ENCODE data around the gene IFNW1. TPM values are rescaled to one million over a fixed set of nuclear protein-coding genes. Genes with fewer than 3 reads are reported as not detected.
"Not testable (repeated sequence)": the region's sequence is repeated elsewhere in the genome, so short reads cannot be mapped to it uniquely, and the experiment has no call there.

IFNW1 gene
- total RNA-seq, 1 donor: 0.10 TPM

DNA sequence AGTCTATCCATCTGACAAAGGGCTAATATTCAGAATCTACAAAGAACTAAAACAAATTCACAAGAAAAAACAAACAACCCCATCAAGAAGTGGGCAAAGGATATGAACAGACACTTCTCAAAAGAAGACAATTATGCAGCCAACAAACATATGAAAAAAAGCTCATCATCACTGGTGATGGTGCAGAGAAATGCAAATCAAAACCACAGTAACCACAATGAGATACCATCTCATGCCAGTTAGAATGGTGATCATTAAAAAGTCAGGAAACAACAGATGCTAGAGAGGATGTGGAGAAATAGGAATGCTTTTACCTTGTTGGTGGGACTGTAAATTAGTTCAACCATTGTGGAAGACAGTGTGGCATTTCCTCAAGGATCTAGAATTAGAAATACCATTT is 13.4 kb downstream of the IFNW1 start:
- H3K4me3 ChIP-seq (ENCODE audit: low read length); H3K27me3 ChIP-seq (ENCODE audit: insufficient read depth, low read length); H3K9me3 ChIP-seq (ENCODE audit: low read depth, low read length); H3K4me1 ChIP-seq (ENCODE audit: insufficient read depth, low read length): not testable (repeated sequence)

DNA sequence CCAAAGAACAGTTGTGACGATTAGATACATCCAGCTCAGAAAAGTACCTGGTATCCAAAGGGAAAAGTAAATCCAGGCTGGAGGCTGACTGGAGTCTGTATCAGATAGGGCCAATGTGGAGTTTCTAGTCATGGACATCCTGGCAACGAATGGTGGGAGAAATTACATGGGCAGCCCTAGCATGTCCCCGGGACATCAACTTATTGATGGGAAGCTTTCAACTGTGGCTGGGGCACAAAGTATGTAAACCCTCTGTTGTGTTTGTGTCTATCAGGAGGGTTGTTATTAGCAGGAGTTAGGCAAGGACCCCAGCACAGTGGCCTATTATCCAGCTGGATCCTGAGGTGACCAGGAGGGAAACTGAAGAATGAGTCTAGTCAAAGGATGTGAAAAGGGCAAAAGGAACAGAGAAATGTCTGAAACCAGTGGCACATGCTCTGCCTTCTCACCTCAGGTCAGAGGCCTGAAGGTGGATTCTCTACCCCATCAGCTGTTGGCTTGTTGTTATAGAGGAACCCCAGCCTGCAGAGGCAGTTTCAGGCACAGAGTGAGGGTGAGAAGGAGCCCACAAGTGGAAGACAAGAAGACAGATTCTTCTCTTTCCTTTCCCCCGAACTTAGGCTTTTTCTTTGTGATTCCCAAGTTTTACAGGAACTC is 19.9 kb downstream of the IFNW1 start:
- Histone ChIP-seq H3K4me1 (ENCODE audit: insufficient read depth, low read length) (peaks cover 17% of the 10 kb centered on the region), H3K27me3 (ENCODE audit: insufficient read depth, low read length) (no peaks in the 10 kb centered on the region), H3K9me3 (ENCODE audit: low read depth, low read length) (no peaks in the 10 kb centered on the region), H3K4me3 (ENCODE audit: low read length) (no peak overlapping the region)

DNA sequence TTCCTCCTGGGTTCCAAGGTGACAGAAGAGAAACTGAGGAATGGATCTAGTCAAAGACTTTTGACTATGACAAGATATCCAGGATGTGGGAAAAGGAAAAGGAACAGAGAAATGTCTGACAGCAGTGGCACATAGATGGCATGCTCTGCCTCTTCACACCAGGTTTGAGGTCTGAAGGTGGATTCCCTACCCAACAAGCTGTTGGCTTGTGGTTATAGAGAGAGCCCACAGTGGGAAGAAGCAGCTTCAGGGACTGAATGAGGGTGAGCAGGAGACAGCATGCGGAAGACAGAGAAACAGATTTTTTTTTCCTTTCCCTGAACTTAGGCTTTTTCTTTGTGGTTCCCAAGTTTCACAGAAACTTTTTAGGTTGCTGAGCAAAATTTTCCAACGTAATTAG is 20.6 kb downstream of the IFNW1 start:
- no peak overlapping the region for H3K4me3 ChIP-seq (ENCODE audit: low read length)
- H3K27me3 ChIP-seq (ENCODE audit: insufficient read depth, low read length): no peaks in the 10 kb centered on the region
- peaks cover 17% of the 10 kb centered on the region for H3K4me1 ChIP-seq (ENCODE audit: insufficient read depth, low read length)
- H3K9me3 ChIP-seq (ENCODE audit: low read depth, low read length): no peaks in the 10 kb centered on the region

DNA sequence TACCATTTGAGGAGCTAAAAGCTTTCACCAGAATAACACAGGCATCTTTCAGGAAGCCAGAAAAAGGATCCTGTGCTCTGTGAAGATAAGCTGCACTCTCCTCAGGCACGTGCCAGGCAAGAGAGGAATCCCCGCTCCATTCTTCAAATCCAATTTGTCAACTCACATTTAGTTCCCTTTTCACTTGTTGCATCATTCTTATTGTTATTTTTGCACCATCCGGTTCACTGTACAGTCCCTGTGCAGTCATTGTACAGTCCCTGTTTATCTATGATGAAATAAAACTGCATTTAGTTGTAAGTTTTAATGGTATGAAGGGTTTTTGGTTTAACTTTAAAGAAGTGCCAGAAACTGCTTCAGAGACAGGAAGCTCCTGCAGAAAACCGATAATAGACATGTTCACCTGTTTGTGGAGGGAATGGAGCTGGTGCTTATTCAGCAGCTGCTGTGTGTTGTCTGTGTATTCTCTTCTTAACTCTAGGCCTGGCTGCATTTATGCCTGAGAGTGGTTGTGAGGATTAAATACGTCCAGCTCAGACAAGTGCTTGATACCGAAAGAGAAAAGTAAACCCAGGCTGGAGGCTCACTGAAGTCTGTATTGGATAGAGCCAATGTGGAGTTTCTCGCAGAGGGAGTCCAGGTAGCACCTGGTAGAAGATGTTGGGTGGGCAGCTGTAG is 22.4 kb downstream of the IFNW1 start:
- Histone ChIP-seq H3K4me1 (ENCODE audit: insufficient read depth, low read length) (peaks cover 17% of the 10 kb centered on the region), H3K9me3 (ENCODE audit: low read depth, low read length) (no peaks in the 10 kb centered on the region), H3K4me3 (ENCODE audit: low read length) (no peak overlapping the region)

DNA sequence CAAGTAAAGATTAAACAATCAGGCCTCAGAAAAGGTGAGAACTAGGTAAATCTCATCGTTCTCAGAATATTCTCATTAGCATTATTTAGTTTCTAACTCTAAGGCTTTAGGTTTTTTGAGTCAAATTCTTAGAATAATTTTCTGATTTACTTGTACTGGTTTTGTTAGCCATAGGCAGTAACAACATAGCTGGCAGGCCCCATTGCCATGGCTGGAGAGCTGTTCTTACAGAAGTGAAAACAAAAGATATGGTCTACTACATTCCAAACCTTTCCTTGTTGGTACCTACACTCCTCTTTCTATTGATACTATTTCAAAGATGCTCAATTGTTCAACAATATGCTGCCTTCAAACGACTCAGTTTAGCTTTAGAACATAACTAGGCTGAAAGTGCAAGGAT is 27.3 kb downstream of the IFNW1 start:
- Histone ChIP-seq H3K4me3 (ENCODE audit: low read length) (no peak overlapping the region), H3K9me3 (ENCODE audit: low read depth, low read length) (no peaks in the 10 kb centered on the region), H3K27me3 (ENCODE audit: insufficient read depth, low read length) (no peaks in the 10 kb centered on the region), H3K4me1 (ENCODE audit: insufficient read depth, low read length) (peaks cover 8% of the 10 kb centered on the region)

More for the DNA sequence above, 22.4 kb downstream of the IFNW1 start:
- no peaks in the 10 kb centered on the region for H3K27me3 ChIP-seq (ENCODE audit: insufficient read depth, low read length)

DNA sequence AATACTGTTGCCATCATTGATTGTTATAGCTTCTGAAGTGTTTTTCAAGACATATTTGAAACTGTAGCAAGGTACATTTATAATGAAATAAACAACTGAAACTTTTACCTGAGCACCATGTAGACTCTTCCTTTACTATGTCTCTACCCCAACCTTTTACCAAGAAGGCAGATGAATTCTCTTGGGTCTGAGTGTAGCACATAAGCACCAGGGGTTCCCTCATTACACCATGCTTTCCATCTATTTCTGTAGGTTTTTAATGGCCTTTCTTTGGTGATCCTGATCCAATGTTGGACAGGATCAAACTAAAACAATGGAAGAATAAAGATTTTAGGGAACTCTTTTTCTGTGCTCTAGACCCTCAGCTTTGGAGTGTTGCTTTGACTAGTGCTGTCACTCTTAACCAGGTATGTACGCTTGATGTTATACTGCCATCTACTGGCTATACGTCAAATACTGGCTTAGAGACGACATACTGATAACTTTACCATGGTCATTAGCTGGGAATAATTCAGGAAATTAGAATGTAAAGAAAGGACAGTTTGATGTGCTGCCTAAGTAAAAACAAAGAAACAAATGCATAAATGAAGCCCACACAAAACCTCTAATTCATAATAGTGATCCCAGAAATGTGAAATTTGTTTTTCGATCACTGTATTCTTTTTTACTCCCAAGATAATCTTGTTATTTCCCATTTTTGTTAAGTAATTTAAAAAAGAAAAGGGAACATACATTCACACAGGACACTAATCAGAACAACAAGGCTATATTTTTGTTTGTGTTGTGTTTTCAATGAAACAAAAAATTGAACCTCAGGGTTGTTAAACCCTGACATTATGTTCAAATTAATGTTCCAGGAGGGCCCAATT is 30.7 kb downstream of the IFNW1 start:
- Histone ChIP-seq H3K9me3 (ENCODE audit: low read depth, low read length) (no peaks in the 10 kb centered on the region), H3K4me1 (ENCODE audit: insufficient read depth, low read length) (no peaks in the 10 kb centered on the region), H3K27me3 (ENCODE audit: insufficient read depth, low read length) (no peaks in the 10 kb centered on the region), H3K4me3 (ENCODE audit: low read length) (no peak overlapping the region)

DNA sequence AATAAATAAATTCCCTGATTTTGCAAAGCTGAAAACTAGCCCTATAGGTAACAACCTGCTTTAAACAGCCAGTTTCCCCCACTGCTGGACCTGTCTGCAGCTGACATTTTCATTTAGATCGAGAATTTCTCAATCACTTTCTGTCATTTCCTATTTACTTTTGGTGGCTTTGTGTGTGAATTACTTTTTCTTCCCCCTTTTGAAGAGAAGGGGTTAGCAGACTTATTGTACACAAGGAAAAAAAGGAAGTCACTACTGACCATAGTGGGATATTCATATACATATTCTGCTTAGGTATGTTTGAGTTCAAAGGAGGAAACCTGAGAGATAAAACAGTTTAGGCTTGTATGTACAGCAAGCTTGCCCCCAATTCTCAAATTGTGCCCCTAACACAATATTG is 36.8 kb downstream of the IFNW1 start:
- H3K27me3 ChIP-seq (ENCODE audit: insufficient read depth, low read length): no peaks in the 10 kb centered on the region
- peaks cover 14% of the 10 kb centered on the region for H3K4me1 ChIP-seq (ENCODE audit: insufficient read depth, low read length)
- H3K9me3 ChIP-seq (ENCODE audit: low read depth, low read length): no peaks in the 10 kb centered on the region
- no peak overlapping the region for H3K4me3 ChIP-seq (ENCODE audit: low read length)

DNA sequence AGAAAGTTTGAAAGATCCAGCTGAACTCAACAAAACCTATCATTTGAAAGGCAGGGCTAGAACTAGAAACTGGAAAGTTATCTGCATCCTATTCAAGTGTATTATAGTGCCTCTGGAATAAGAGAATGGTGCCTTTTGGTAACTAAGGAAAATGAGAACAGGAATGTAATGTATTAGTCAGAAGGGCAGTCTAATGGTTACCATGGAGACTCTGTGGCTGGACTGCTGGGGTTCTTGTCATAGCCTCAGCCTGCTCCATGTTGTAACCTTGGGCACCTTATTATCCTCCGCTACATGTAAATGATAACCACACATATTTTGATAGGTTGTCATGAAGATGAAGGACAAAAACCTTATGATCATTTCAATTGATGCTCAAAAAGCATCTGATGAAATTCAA is 39.3 kb downstream of the IFNW1 start:
- Histone ChIP-seq H3K27me3 (ENCODE audit: insufficient read depth, low read length) (no peaks in the 10 kb centered on the region), H3K9me3 (ENCODE audit: low read depth, low read length) (no peaks in the 10 kb centered on the region), H3K4me1 (ENCODE audit: insufficient read depth, low read length) (peaks cover 22% of the 10 kb centered on the region), H3K4me3 (ENCODE audit: low read length) (no peak overlapping the region)

DNA sequence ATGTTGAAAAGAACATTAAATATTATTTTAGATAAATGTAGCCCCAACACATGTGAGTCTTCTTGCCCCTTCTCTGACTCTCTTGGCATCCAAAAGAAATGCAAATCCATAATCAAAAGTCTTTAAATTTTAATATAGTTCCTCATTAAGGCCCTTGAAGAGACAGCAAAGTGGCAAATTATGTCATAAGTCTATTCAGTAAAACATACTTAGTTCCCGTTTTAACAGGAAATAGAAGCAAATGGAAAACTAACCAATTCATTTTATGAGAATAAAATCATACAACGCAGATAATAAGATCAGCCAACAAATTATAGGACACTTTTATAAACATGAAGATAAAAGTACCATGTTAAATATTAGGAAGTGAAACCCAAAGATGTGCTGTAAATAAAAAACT is 43.8 kb downstream of the IFNW1 start:
- Histone ChIP-seq H3K4me3 (ENCODE audit: low read length) (no peak overlapping the region), H3K4me1 (ENCODE audit: insufficient read depth, low read length) (peaks cover 24% of the 10 kb centered on the region), H3K9me3 (ENCODE audit: low read depth, low read length) (no peaks in the 10 kb centered on the region), H3K27me3 (ENCODE audit: insufficient read depth, low read length) (no peaks in the 10 kb centered on the region)

DNA sequence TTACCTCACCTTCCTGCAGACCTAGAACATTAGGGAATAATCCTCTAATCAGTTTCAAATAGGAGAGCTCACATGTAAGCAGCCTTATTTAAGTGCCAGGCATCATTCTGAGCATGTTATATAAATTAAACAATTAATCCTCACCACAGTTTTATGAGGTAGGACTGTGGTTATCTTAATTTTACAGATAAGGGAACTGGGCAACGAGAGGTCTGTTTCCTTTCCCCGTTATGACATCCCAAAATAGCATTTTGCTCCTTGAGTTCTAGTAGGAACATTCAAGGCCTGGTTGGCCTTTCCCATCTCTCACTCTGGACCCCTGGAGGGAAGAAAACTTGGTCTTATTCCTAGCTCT is 44.8 kb downstream of the IFNW1 start:
- Histone ChIP-seq H3K9me3 (ENCODE audit: low read depth, low read length) (no peaks in the 10 kb centered on the region), H3K4me3 (ENCODE audit: low read length) (no peak overlapping the region), H3K27me3 (ENCODE audit: insufficient read depth, low read length) (no peaks in the 10 kb centered on the region), H3K4me1 (ENCODE audit: insufficient read depth, low read length) (peaks cover 24% of the 10 kb centered on the region)

DNA sequence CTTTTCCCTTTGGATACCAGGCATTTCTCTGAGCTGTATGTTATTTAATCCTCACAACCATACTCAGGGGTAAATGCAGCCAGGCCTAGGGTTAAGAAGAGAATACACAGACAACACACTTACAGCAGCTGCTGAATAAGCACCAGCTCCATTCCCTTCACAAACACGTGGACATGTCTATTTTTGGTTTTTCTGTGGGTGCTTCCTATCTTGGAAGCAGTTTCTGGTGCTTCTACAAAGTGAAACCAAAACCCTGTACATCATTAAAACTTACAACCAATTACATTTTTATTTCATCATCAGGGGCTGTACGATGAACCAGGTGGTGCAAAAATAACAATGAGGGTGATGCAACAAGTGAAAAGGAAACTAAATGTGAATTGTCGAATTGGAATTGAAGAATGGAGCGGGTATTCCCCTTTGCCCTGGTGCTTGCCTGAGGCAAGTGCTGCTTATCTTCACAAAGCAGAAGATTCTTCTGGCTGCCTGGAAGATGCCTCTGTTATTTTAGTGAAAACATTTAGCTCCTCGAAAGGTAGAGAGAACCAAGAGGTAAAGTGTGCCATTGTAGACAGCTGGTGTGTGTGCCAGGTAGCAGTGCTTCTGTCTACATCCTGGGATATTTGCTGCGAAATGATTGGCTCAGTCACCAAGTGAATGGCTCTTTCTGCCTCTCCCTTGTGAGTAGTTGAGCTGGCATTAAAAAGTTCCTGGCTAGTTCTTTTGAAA is 45.3 kb downstream of the IFNW1 start:
- H3K9me3 ChIP-seq (ENCODE audit: low read depth, low read length): no peaks in the 10 kb centered on the region
- no peaks in the 10 kb centered on the region for H3K27me3 ChIP-seq (ENCODE audit: insufficient read depth, low read length)
- H3K4me3 ChIP-seq (ENCODE audit: low read length): no peak overlapping the region
- H3K4me1 ChIP-seq (ENCODE audit: insufficient read depth, low read length): peaks cover 24% of the 10 kb centered on the region

DNA sequence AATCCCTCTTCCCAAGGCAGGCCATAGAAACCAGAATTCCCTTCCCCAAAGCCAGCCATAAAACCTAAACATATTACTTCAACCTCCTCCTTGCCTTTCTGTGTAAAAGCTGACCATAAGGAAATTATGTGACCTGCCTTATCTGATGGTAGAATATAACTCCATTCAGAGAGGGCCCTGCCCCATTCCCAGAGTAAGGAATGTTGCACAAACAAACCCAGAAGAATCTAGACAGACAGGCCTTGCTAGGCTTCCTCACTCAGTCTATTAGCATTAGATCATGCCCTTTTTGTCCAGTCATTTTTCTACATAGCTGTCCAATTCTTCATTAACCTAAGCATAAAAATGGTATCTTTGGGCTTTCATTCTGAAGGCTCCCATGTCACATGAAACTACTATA is 46.1 kb downstream of the IFNW1 start:
- no peaks in the 10 kb centered on the region for H3K9me3 ChIP-seq (ENCODE audit: low read depth, low read length)
- H3K4me3 ChIP-seq (ENCODE audit: low read length): no peak overlapping the region
- H3K4me1 ChIP-seq (ENCODE audit: insufficient read depth, low read length): peaks cover 24% of the 10 kb centered on the region
- no peaks in the 10 kb centered on the region for H3K27me3 ChIP-seq (ENCODE audit: insufficient read depth, low read length)
